Measurements from ENCODE around the gene AKNAD1.
"Not testable (repeated sequence)": the region's sequence is repeated elsewhere in the genome, so short reads cannot be mapped to it uniquely, and the experiment has no call there.

The AKNAD1 gene
- 0 reads per million in 2 donors for total RNA-seq

GRCh38 chr1:108856994-108857393 lies at the start of gene AKNAD1:
TSS of gene AKNAD1 (minus strand) at chr1:108857094. CDS start at chr1:108852664, 4,430 bp downstream.
- no peak for DNase-seq

- no peak for DNase-seq
Observed at GRCh38 chr1:108901106-108901505, 44.2 kb upstream of the AKNAD1 start.

- peak in 2 of 5 experiments; percentile 26 to 76 for DNase-seq
Observed at GRCh38 chr1:108897865-108898720, 41.2 kb upstream of the AKNAD1 start.

GRCh38 chr1:108896146-108897145 lies 39.6 kb upstream of the AKNAD1 start:
- no peak for DNase-seq

GRCh38 chr1:108893141-108893530 lies 36.2 kb upstream of the AKNAD1 start:
- DNase-seq, result no peak

- DNase-seq, result no peak
Observed at GRCh38 chr1:108892356-108893140, 35.7 kb upstream of the AKNAD1 start.

GRCh38 chr1:108889706-108890384 lies 33.0 kb upstream of the AKNAD1 start:
- DNase-seq, result no peak

GRCh38 chr1:108889006-108889645 lies 32.2 kb upstream of the AKNAD1 start:
- not testable (repeated sequence) for DNase-seq

- DNase-seq, result no peak
Observed at GRCh38 chr1:108886292-108886691, 29.4 kb upstream of the AKNAD1 start.

GRCh38 chr1:108884968-108885367 lies 28.1 kb upstream of the AKNAD1 start:
- no peak for DNase-seq

- no peak for DNase-seq
Observed at GRCh38 chr1:108882837-108883236, 25.9 kb upstream of the AKNAD1 start.

GRCh38 chr1:108881369-108881768 lies 24.5 kb upstream of the AKNAD1 start:
- no peak for DNase-seq

GRCh38 chr1:108880850-108881249 lies 24.0 kb upstream of the AKNAD1 start:
- no peak for DNase-seq

GRCh38 chr1:108878678-108879077 lies 21.8 kb upstream of the AKNAD1 start:
- no peak for DNase-seq

GRCh38 chr1:108878160-108878469 lies 21.2 kb upstream of the AKNAD1 start:
- DNase-seq, result no peak

GRCh38 chr1:108877348-108878159 lies 20.7 kb upstream of the AKNAD1 start:
- DNase-seq, result peak in 1 of 5 experiments; percentile 10

GRCh38 chr1:108871050-108871724 lies 14.3 kb upstream of the AKNAD1 start:
- no peak for DNase-seq

GRCh38 chr1:108865316-108865910 lies 8.5 kb upstream of the AKNAD1 start:
- peak in 1 of 5 experiments; percentile 28 for DNase-seq

- DNase-seq, result no peak
Observed at GRCh38 chr1:108863984-108864383, 7.1 kb upstream of the AKNAD1 start.
